CD14-positive monocyte (primary cell): ENCODE data around the gene GPR17. TPM values are rescaled to one million over a fixed set of nuclear protein-coding genes. Genes with fewer than 3 reads are reported as not detected.
A peak's percentile ranks its signal among the peaks of the same experiment; 100 is the strongest.

ENCODE experiments used
- DNase-seq, 3 donors: peaks; one replicate each; pipeline ENCODE4 v3.0.0-alpha.2; 2011 to 2022
- H2AFZ ChIP-seq: 2 replicates; pipeline ENCODE4 v1.6.0; 2012; ENCODE audit warnings: mild to moderate bottlenecking, low read depth, low read length, inconsistent platforms; ENCODE audit not compliant: insufficient read depth, poor library complexity, severe bottlenecking
- H3K27ac ChIP-seq, 2 donors: 1 replicate in 1 of 2; 2 replicates in 1 of 2; pipeline ENCODE4 v1.5.1; 2012 to 2013; ENCODE audit warnings: low read length in 2 of 2, control low read depth in 1 of 2, inconsistent platforms in 1 of 2, low read depth in 1 of 2, mild to moderate bottlenecking in 1 of 2
- H3K27me3 ChIP-seq, 2 donors: one replicate each; pipeline versions ENCODE4 v1.6.0 to v1.6.1; 2011 to 2013; ENCODE audit warnings: low read length in 2 of 2; ENCODE audit not compliant: control insufficient read depth in 2 of 2, insufficient read depth in 2 of 2
- H3K36me3 ChIP-seq, 2 donors: replicated peaks in 1 of 2; 1 replicate in 1 of 2; 2 replicates in 1 of 2; pipeline versions ENCODE4 v1.5.1 to v1.6.1; 2012 to 2013; ENCODE audit warnings: low read length in 2 of 2, control low read depth in 1 of 2, inconsistent platforms in 1 of 2, mild to moderate bottlenecking in 1 of 2; ENCODE audit not compliant: insufficient read depth in 2 of 2, control insufficient read depth in 1 of 2
- H3K4me1 ChIP-seq, 2 donors: 1 replicate in 1 of 2; 2 replicates in 1 of 2; pipeline versions ENCODE4 v1.5.1 to v1.6.1; 2012 to 2013; ENCODE audit warnings: low read length in 2 of 2, control low read depth in 1 of 2, inconsistent platforms in 1 of 2, mild to moderate bottlenecking in 1 of 2, moderate library complexity in 1 of 2; ENCODE audit not compliant: insufficient read depth in 2 of 2, control insufficient read depth in 1 of 2
- H3K4me2 ChIP-seq: replicated peaks from 2 replicates; pipeline ENCODE3; 2012; ENCODE audit warnings: low read length, moderate library complexity, mild to moderate bottlenecking; ENCODE audit not compliant: poor library complexity, severe bottlenecking; ENCODE audit errors: extremely low read depth
- H3K4me3 ChIP-seq, 3 experiments: fragments of 200-600 bp in 1 of 3; sonication (generic) in 1 of 3; replicated peaks in 1 of 3; 1 replicate in 2 of 3; 2 replicates in 1 of 3; pipeline ENCODE4 v1.5.1; 2011 to 2013; ENCODE audit warnings: low read length in 3 of 3, mild to moderate bottlenecking in 3 of 3, control low read depth in 2 of 3, low read depth in 2 of 3, inconsistent platforms in 1 of 3, moderate library complexity in 1 of 3
- H3K79me2 ChIP-seq: 2 replicates; pipeline ENCODE4 v1.6.0; 2012; ENCODE audit warnings: mild to moderate bottlenecking, control low read depth, inconsistent platforms, low read length, moderate library complexity; ENCODE audit not compliant: insufficient read depth
- H3K9ac ChIP-seq: 2 replicates; pipeline ENCODE4 v1.6.0; 2017; ENCODE audit warnings: low read length, mild to moderate bottlenecking; ENCODE audit not compliant: insufficient read depth, poor library complexity, severe bottlenecking
- H3K9me3 ChIP-seq, 2 donors: replicated peaks in 1 of 2; 1 replicate in 1 of 2; 2 replicates in 1 of 2; pipeline versions ENCODE4 v1.5.1 to v1.6.1; 2012 to 2013; ENCODE audit warnings: low read length in 2 of 2, control low read depth in 1 of 2; ENCODE audit not compliant: control insufficient read depth in 1 of 2, insufficient read depth in 1 of 2
- H4K20me1 ChIP-seq: 2 replicates; pipeline ENCODE4 v1.6.0; 2012; ENCODE audit warnings: mild to moderate bottlenecking, low read length, control low read depth, moderate library complexity; ENCODE audit not compliant: insufficient read depth
- H3K27ac Mint-ChIP-seq, 7 donors: one replicate each; pipeline ENCODE4 v1.8.0; 2020; ENCODE audit warnings: mild to moderate bottlenecking in 7 of 7, mixed read lengths in 7 of 7, moderate library complexity in 6 of 7, inconsistent platforms in 2 of 7
- H3K27me3 Mint-ChIP-seq, 3 donors: one replicate each; pipeline ENCODE4 v1.8.0; 2021 to 2022; ENCODE audit warnings: low read depth in 3 of 3, mild to moderate bottlenecking in 3 of 3, mixed read lengths in 3 of 3, moderate library complexity in 3 of 3, inconsistent platforms in 1 of 3
- H3K36me3 Mint-ChIP-seq, 2 donors: one replicate each; pipeline ENCODE4 v1.8.0; 2020; ENCODE audit warnings: mixed read lengths in 2 of 2, inconsistent platforms in 1 of 2, mild to moderate bottlenecking in 1 of 2
- H3K4me1 Mint-ChIP-seq: one replicate; pipeline ENCODE4 v1.8.0; 2020; ENCODE audit warnings: mild to moderate bottlenecking, mixed read lengths
- H3K4me3 Mint-ChIP-seq, 2 donors: one replicate each; pipeline ENCODE4 v1.8.0; 2020; ENCODE audit warnings: mild to moderate bottlenecking in 2 of 2, mixed read lengths in 2 of 2, moderate library complexity in 1 of 2
- H3K9me3 Mint-ChIP-seq, 7 donors: one replicate each; pipeline ENCODE4 v1.8.0; 2020 to 2022; ENCODE audit warnings: mixed read lengths in 7 of 7, mild to moderate bottlenecking in 6 of 7, moderate library complexity in 6 of 7, inconsistent platforms in 2 of 7
- CTCF ChIP-seq: fragments of 200-600 bp; IDR thresholded peaks from one replicate; pipeline ENCODE4 v1.8.0; 2022; ENCODE audit warnings: antibody characterized with exemption, mild to moderate bottlenecking
- whole genome bisulfite sequencing: methylation state at CpG from one replicate; pipeline ENCODE4 v1.1.5; 2013; ENCODE audit warnings: missing lambda C conversion rate; ENCODE audit not compliant: insufficient coverage; 5-methylcytosine and 5-hydroxymethylcytosine counted together
- intact Hi-C, 2 donors: fragments of 100-400 bp; cut with micrococcal nuclease; formaldehyde crosslinking; loops; one replicate each; pipeline versions ENCODE4 v1.15.0 to v1.15.1; 2023
- polyA plus RNA-seq, 3 donors: library from polyadenylated mRNA; depleted of rRNA in 1 of 3; unstranded in 2 of 3; stranded (reverse) in 1 of 3; fragments of 300-500 nt in 2 of 3; fragments of >200 nt in 1 of 3; fragmentation: Illumina TruSeq in 2 of 3; gene quantifications; 1 replicate in 2 of 3; 2 replicates in 1 of 3; pipeline ENCODE4 v1.2.3, GENCODE V29; 2012 to 2021

GPR17 gene
- polyA plus RNA-seq, 3 donors = 0.07 TPM; not detected in 2

- WGBS = 100% methylated on average over 3 of the region's 9 CpGs
- Histone ChIP-seq H3K4me3 (no peak overlapping the region), H3K36me3 (no peaks in the 10 kb centered on the region), H2AFZ (peak overlapping the region; percentile 72), H4K20me1 (no peaks in the 10 kb centered on the region), H3K9ac (no peak overlapping the region), H3K4me1 (peaks cover under 1 to 6% of the 10 kb centered on the region in 2 donors), H3K79me2 (no peaks in the 10 kb centered on the region), H3K27me3 (no peaks in the 10 kb centered on the region), H3K4me2 (no peak overlapping the region), H3K9me3 (peaks cover 12 to 17% of the 10 kb centered on the region in 2 donors), H3K27ac (no peak overlapping the region)
- peaks cover 2 to 8% (median 5%) of the 10 kb centered on the region in 3 donors for H3K27me3 Mint-ChIP-seq
- H3K9me3 Mint-ChIP-seq = peaks cover 11 to 21% (median 16%) of the 10 kb centered on the region in 7 donors
- DNase-seq = no peak
- intact Hi-C loops = no loop called here
- no peak overlapping the region for H3K4me3 Mint-ChIP-seq
- peaks cover 10 to 12% of the 10 kb centered on the region in 2 donors for H3K36me3 Mint-ChIP-seq
- peak overlapping the region in 1 of 7 donors; percentile 6 for H3K27ac Mint-ChIP-seq
- TF ChIP-seq CTCF = no peak
- peaks cover 3% of the 10 kb centered on the region for H3K4me1 Mint-ChIP-seq
Measured at GRCh38 chr2:127694986-127695385, 49.0 kb downstream of the GPR17 start.

DNA sequence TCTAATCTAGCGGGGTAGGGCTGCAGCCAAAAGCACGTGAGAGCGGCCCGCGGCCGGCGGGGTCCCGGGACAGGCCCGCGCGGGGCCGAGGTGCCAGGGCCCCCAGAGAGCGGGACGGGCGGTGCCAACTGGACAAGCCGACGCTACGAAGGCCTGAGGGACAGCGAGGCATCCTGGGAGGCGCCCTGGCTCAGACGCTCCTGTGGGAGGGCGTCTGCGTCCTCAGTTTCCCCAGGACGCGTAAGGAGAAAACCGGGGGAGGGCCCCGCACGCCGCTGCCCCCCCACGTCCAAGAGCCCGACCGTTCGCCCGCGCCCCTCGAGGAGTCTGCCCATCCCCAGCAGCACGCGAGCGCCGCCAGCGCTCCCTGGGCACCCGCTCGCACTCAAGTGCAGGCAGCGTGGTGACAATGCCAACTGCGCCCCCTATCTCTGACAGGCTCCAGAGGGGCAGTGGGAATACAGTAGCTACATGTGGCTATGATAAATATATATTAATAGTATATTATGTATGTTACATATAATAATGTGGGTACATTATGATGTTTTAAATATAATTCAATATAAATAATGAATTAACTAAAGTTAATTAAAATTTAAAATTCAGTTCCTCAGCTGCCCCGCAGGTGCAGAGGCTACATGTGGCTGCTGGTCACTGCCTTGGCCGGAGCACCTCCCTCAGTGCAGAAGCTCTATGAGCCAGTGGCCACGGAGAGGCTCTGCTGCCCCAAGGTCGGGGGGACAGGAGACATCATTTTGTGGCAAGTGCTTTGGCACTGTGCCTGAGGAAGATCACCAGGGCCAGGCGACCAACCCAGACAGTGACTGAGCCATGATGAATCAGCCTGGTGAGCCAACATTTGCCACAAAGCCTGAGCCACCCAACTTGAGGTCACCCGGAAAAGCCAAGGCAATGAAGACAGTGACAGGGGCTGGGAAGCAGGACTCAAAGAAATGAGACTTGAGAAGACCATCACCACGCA lies 49.8 kb downstream of the GPR17 start:
- DNase-seq = peak; percentile 76 to 88 (median 80)
- Histone ChIP-seq H3K9me3 (peaks cover 5 to 9% of the 10 kb centered on the region in 2 donors), H3K4me1 (peaks cover 8 to 12% of the 10 kb centered on the region in 2 donors), H3K36me3 (no peaks in the 10 kb centered on the region), H3K4me3 (peak overlapping the region in 1 of 3 experiments; percentile 36), H2AFZ (peak overlapping the region; percentile 72), H3K79me2 (no peaks in the 10 kb centered on the region), H3K4me2 (peak overlapping the region; percentile 47), H4K20me1 (no peaks in the 10 kb centered on the region), H3K27me3 (no peaks in the 10 kb centered on the region), H3K27ac (no peak overlapping the region), H3K9ac (peak overlapping the region; percentile 40)
- intact Hi-C loops = no loop called here
- Mint-ChIP-seq H3K27ac (peak overlapping the region in 3 of 7 donors; percentile 26 to 37 (median 27)), H3K9me3 (peaks cover 7 to 13% (median 8%) of the 10 kb centered on the region in 7 donors), H3K27me3 (peaks cover 2 to 8% (median 5%) of the 10 kb centered on the region in 3 donors), H3K4me1 (peaks cover 11% of the 10 kb centered on the region), H3K4me3 (peak overlapping the region in 1 of 2 donors; percentile 51), H3K36me3 (peaks cover 10 to 12% of the 10 kb centered on the region in 2 donors)
- WGBS = 49% methylated on average over 31 of the region's 52 CpGs
- peak; percentile 67 for TF ChIP-seq CTCF
